VCaP (cell line): Measurements from ENCODE around the gene SERINC3.
A peak's percentile ranks its signal among the peaks of the same experiment; 100 is the strongest.
"Not testable (repeated sequence)": the region's sequence is repeated elsewhere in the genome, so short reads cannot be mapped to it uniquely, and the experiment has no call there.

ENCODE experiments used
- H3K27ac ChIP-seq: fragments of 450-650 bp; 2 replicates; pipeline ENCODE4 v1.5.1; 2017
- CTCF ChIP-seq: fragments of 450-650 bp; conservative IDR thresholded peaks from 2 replicates; pipeline ENCODE4 v1.5.1; 2017; ENCODE audit warnings: mild to moderate bottlenecking, moderate library complexity

Gene SERINC3

GRCh38 chr20:44521484-44522481 lies at the start of gene SERINC3:
TSS of gene SERINC3 (minus strand) at chr20:44522070. CDS start at chr20:44521951, 119 bp downstream.
- H3K27ac ChIP-seq = peak within 1 kb of the TSS; percentile 98
- TF ChIP-seq CTCF = peak; percentile 63

GRCh38 chr20:44571362-44571988 lies 49.6 kb upstream of the SERINC3 start:
- peak overlapping the region; percentile 72; the same call in 1 of the 2 replicates for H3K27ac ChIP-seq
- TF ChIP-seq CTCF = no peak

GRCh38 chr20:44570367-44570766 lies 48.5 kb upstream of the SERINC3 start:
- H3K27ac ChIP-seq = no peak overlapping the region
- TF ChIP-seq CTCF = no peak

- no peak overlapping the region for H3K27ac ChIP-seq
- TF ChIP-seq CTCF = no peak
Observed at GRCh38 chr20:44566811-44567210, 44.9 kb upstream of the SERINC3 start.

- no peak for TF ChIP-seq CTCF
- H3K27ac ChIP-seq = no peak overlapping the region
Observed at GRCh38 chr20:44566018-44566417, 44.1 kb upstream of the SERINC3 start.

GRCh38 chr20:44561876-44562275 lies 40.0 kb upstream of the SERINC3 start:
- no peak overlapping the region for H3K27ac ChIP-seq
- no peak for TF ChIP-seq CTCF

GRCh38 chr20:44560818-44561217 lies 38.9 kb upstream of the SERINC3 start:
- not testable (repeated sequence) for H3K27ac ChIP-seq
